ENCODE results near the gene FLACC1.

- TF ChIP-seq FOXP4 (CRISPR knock-in tag; IDR thresholded peaks at IDR 0.05) (no peak), CREM (CRISPR knock-in tag; IDR thresholded peaks at IDR 0.05) (no peak), CTCF (IDR thresholded peaks at IDR 0.05) (no peak), ZNF425 (CRISPR knock-in tag; conservative IDR thresholded peaks at IDR 0.05) (no peak), ATF6 (CRISPR knock-in tag; IDR thresholded peaks at IDR 0.05) (no peak), USF2 (CRISPR knock-in tag; IDR thresholded peaks at IDR 0.05) (no peak), ZSCAN18 (CRISPR knock-in tag; IDR thresholded peaks at IDR 0.05) (no peak), ZNF263 (CRISPR knock-in tag; IDR thresholded peaks at IDR 0.05; ENCODE audit: low read depth) (no peak), FOXP1 (CRISPR knock-in tag; IDR thresholded peaks at IDR 0.05; ENCODE audit: borderline replicate concordance) (no peak), TEAD1 (CRISPR knock-in tag; IDR thresholded peaks at IDR 0.05) (no peak)
These were observed 36.9 kb downstream of the FLACC1 start for GRCh38 chr2:201320257-201320656.
